Thyroid gland (tissue), 4 donors: ENCODE data around the gene MED17. TPM values are rescaled to one million over a fixed set of nuclear protein-coding genes. Genes with fewer than 3 reads are reported as not detected.

Source experiments
- DNase-seq, 2 donors: peaks; one replicate each; pipeline ENCODE4 v3.0.0-alpha.2; 2019
- H3K27ac ChIP-seq, 3 donors: fragments of 200-600 bp; sonication (generic); 1 replicate in 2 of 3; 2 replicates in 1 of 3; pipeline ENCODE4 v1.5.1; 2016 to 2019; ENCODE audit warnings: mild to moderate bottlenecking in 1 of 3, moderate library complexity in 1 of 3
- H3K27me3 ChIP-seq: fragments of 200-600 bp; sonication (generic); one replicate; pipeline ENCODE4 v1.5.1; 2019
- H3K36me3 ChIP-seq, 2 donors: fragments of 200-600 bp; sonication (generic); one replicate each; pipeline ENCODE4 v1.5.1; 2016 to 2019
- H3K4me1 ChIP-seq, 2 donors: fragments of 200-600 bp; sonication (generic); one replicate each; pipeline ENCODE4 v1.5.1; 2017 to 2019
- H3K4me3 ChIP-seq, 3 donors: fragments of 200-600 bp; sonication (generic); replicated peaks in 1 of 3; 1 replicate in 2 of 3; 2 replicates in 1 of 3; pipeline ENCODE4 v1.5.1; 2016; ENCODE audit warnings: mild to moderate bottlenecking in 1 of 3
- H3K9me3 ChIP-seq: fragments of 200-600 bp; sonication (generic); one replicate; pipeline ENCODE4 v1.5.1; 2017
- CTCF ChIP-seq, 6 experiments: fragments of 200-600 bp in 3 of 6; fragments of 450-650 bp in 3 of 6; sonication (generic) in 3 of 6; IDR thresholded peaks; one replicate each; pipeline ENCODE4 v1.5.1; 2016 to 2019; ENCODE audit warnings: antibody characterized with exemption in 6 of 6, mild to moderate bottlenecking in 2 of 6, inconsistent platforms in 1 of 6, moderate library complexity in 1 of 6
- POLR2A ChIP-seq, 2 donors: fragments of 450-650 bp; IDR thresholded peaks; one replicate each; pipeline ENCODE4 v1.6.1; 2017; ENCODE audit warnings: antibody characterized with exemption in 2 of 2, mild to moderate bottlenecking in 2 of 2, moderate library complexity in 1 of 2
- WGBS, 2 donors: methylation state at CpG; one replicate each; pipeline ENCODE4 v1.1.5; 2017; 5-methylcytosine and 5-hydroxymethylcytosine counted together
- intact Hi-C: fragments of 100-400 bp; cut with DNase I; formaldehyde crosslinking; loops from one replicate; pipeline ENCODE4 v1.15.1; 2023
- total RNA-seq, 4 donors: library from RNA; depleted of rRNA; stranded (reverse); fragments of >200 nt; gene quantifications; one replicate each; pipeline ENCODE4 v1.2.3, GENCODE V29; 2016

MED17 gene
- total RNA-seq, 4 donors from 2014 or later, result 34.6 to 56.3 (median 35.4) TPM

- TF ChIP-seq CTCF (IDR thresholded peaks at IDR 0.05), result no peak
- no peak for TF ChIP-seq POLR2A (IDR thresholded peaks at IDR 0.05)
These were observed 57.4 kb downstream of the MED17 start for GRCh38 chr11:93841446-93841845.

GRCh38 chr11:93842034-93842433 is 58.0 kb downstream of the MED17 start:
- H3K4me3 ChIP-seq, result no peak overlapping the region
- H3K9me3 ChIP-seq, result no peaks in the 10 kb centered on the region
- no peaks in the 10 kb centered on the region for H3K27me3 ChIP-seq
- WGBS, 2 donors, result 84 to 85% methylated on average over 4 of the region's 4 CpGs
- TF ChIP-seq CTCF (IDR thresholded peaks at IDR 0.05) (no peak), POLR2A (IDR thresholded peaks at IDR 0.05) (no peak)
- H3K36me3 ChIP-seq, result no peaks in the 10 kb centered on the region
- H3K4me1 ChIP-seq, result no peaks in the 10 kb centered on the region
- DNase-seq, result no peak
- H3K27ac ChIP-seq, result no peak overlapping the region
- intact Hi-C loops, result no loop called here

More at GRCh38 chr11:93841446-93841845, 57.4 kb downstream of the MED17 start:
- no peak for DNase-seq
- H3K27ac ChIP-seq, result no peak overlapping the region
- H3K27me3 ChIP-seq, result no peaks in the 10 kb centered on the region
- intact Hi-C loops, result no loop called here
- H3K36me3 ChIP-seq, result no peaks in the 10 kb centered on the region
- no peaks in the 10 kb centered on the region for H3K4me1 ChIP-seq
- 87 to 90% methylated on average over 2 of the region's 2 CpGs for WGBS, 2 donors
- no peak overlapping the region for H3K4me3 ChIP-seq
- H3K9me3 ChIP-seq, result no peaks in the 10 kb centered on the region

- WGBS, 2 donors, result 69 to 75% methylated on average over 6 of the region's 6 CpGs
- TF ChIP-seq POLR2A (IDR thresholded peaks at IDR 0.05) (no peak), CTCF (IDR thresholded peaks at IDR 0.05) (no peak)
- Histone ChIP-seq H3K4me3 (no peak overlapping the region), H3K4me1 (no peaks in the 10 kb centered on the region), H3K9me3 (no peaks in the 10 kb centered on the region), H3K27ac (no peak overlapping the region), H3K27me3 (no peaks in the 10 kb centered on the region), H3K36me3 (no peaks in the 10 kb centered on the region)
- intact Hi-C loops, result no loop called here
- no peak for DNase-seq
These were observed 58.4 kb downstream of the MED17 start for GRCh38 chr11:93842461-93842860.

GRCh38 chr11:93843906-93844305 is 59.8 kb downstream of the MED17 start:
- Histone ChIP-seq H3K9me3 (no peaks in the 10 kb centered on the region), H3K4me3 (no peak overlapping the region), H3K27ac (no peak overlapping the region), H3K4me1 (no peaks in the 10 kb centered on the region), H3K36me3 (no peaks in the 10 kb centered on the region), H3K27me3 (no peaks in the 10 kb centered on the region)
- TF ChIP-seq POLR2A (IDR thresholded peaks at IDR 0.05) (no peak), CTCF (IDR thresholded peaks at IDR 0.05) (no peak)
- DNase-seq, result no peak
- intact Hi-C loops, result no loop called here
- 95 to 96% methylated on average over 5 of the region's 5 CpGs for WGBS, 2 donors

GRCh38 chr11:93844568-93844967 is 60.5 kb downstream of the MED17 start:
- Histone ChIP-seq H3K27me3 (no peaks in the 10 kb centered on the region), H3K4me3 (no peak overlapping the region), H3K4me1 (peaks cover 0 to under 1% of the 10 kb centered on the region in 2 donors), H3K9me3 (no peaks in the 10 kb centered on the region), H3K27ac (no peak overlapping the region), H3K36me3 (no peaks in the 10 kb centered on the region)
- intact Hi-C loops, result no loop called here
- no peak for DNase-seq
- TF ChIP-seq CTCF (IDR thresholded peaks at IDR 0.05) (no peak), POLR2A (IDR thresholded peaks at IDR 0.05) (no peak)
- 63 to 67% methylated on average over 5 to 7 of the region's 7 CpGs for WGBS, 2 donors
